NCI-H524 treated with DMSO at 0.1 percent for 48 hours (cell line): Measurements from ENCODE around the gene USP10.
"Not testable (repeated sequence)": the region's sequence is repeated elsewhere in the genome, so short reads cannot be mapped to it uniquely, and the experiment has no call there.

Source experiments
- DNase-seq: peaks from one replicate; lab custom pipeline; 2025; lab: John Stamatoyannopoulos, UW

The USP10 gene

DNA sequence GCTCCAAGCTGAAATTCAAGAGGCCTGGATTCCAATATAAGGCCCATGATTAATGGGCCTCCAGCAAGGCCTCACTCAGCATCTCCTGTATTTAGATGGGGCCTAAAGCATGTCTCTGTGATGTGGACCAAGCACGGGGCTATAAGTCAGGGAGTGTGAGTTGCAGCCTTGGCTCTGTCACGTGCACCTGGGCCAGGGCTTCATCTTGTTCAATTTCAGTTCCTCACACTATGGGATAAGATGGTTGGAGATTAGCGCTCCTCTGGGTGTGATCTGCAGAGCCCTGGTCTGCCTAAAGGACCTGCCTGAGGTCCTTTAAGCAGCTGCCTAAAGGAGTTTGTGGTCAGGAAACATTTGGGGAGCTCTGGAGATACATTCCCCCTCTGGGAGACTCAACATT lies 26.2 kb upstream of the USP10 start:
- no peak for DNase-seq

DNA sequence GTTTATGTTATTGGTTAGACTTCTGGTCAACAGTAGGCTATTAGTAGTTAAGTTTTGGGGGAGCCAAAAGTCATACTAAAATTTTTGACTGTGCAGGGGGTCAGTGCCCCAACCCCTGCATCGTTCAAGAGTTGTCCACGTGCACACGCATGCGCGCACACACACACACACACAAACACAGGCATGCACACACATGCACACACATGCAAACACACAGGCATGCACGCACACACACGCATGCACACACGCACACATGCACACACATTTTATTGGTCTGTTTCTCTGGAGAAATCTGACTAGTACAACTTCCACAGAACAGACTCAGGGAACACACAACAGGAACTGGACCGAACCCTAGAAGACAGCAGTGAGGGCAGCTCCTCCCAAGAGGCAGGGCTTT lies 24.4 kb upstream of the USP10 start:
- DNase-seq, result no peak

DNA sequence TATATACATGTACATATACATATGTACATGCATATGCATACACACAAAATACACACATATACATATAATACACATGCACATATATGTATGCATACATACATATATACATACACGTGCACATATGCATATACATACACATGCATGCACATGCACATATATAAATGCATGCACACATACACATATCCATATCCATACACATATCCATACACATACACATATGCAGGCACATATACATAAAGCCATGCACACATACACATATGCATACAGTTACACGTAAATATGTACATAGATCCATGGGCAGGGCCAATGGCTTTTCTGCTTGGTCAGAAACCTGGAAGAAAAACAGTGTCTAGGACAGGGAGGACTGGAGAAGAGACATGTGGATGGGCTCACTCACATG lies 23.9 kb upstream of the USP10 start:
- no peak for DNase-seq

DNA sequence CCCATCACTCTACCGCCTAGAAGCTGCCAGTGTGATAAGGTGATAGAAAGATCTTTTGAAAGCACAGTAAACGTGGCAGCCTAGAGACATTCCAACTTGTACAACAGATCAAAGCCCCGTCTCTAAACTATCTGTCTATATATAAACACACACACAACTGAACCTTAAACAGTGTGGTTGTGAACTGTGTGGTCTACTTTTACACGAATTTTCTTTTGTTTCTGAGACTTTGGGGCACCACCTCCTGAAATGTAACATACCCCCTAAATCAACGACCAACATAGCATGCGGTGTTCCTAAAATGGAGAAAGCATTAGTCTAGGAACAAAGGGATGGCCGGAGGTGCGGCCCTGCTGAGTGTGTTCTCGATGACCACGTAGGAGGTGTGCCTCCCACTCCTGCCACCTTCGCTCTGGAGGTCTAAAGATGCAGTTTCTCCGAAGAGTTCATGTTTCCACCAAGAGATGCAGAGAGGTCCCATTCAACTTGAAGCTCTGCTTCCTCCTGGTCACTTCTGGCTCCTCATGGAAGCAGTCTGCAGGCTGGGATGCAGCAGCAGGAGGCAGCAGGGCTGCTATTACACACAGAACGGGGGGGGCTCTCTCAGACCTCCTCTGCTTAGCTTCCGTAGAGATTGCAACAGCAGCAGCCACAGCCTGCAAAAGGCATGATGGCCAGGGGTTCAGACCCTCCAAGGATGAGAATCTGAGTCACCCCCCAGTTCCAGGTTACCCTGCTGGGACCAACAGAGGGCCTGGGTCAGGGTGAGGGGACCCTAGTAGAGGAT lies 22.6 kb upstream of the USP10 start:
- DNase-seq, result no peak

DNA sequence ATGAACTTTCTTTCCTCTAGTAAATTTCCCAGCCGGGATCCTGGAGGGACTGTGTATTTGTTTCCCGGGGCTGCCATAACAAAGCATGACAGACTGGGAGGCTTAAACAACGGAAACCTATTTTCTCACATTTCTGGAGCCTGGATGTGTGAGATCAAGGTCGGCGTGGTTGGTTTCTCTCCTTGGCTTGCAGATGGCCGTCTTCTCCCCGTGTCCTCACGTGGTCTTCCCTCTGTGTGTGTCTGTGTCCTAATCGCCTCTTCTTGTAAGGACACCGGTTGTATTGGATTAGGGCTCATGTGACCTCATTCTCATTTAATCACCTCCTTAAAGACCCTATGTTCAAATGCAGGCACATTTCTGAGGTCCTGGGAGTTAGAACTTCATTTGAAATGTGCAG lies 22.0 kb upstream of the USP10 start:
- DNase-seq, result peak; percentile 68

DNA sequence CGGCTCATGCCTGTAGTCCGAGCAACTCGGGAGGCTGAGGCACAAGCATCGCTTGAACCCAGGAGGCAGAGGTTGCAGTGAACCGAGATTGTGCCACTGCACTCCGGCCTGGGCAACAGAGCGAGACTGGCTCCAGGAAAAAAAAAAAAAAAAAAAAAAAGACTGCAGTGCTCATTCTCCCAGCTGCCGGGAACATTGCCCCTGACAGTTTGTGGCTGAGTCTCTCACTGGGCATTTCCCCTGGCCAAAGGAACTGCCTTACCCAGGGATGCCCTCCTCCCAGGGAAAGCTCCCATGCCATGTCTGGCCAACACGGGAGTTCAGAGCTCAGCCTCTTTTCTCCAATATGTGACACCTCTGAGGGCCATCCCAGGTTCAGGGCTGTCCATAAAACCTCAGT lies 21.3 kb upstream of the USP10 start:
- no peak for DNase-seq

DNA sequence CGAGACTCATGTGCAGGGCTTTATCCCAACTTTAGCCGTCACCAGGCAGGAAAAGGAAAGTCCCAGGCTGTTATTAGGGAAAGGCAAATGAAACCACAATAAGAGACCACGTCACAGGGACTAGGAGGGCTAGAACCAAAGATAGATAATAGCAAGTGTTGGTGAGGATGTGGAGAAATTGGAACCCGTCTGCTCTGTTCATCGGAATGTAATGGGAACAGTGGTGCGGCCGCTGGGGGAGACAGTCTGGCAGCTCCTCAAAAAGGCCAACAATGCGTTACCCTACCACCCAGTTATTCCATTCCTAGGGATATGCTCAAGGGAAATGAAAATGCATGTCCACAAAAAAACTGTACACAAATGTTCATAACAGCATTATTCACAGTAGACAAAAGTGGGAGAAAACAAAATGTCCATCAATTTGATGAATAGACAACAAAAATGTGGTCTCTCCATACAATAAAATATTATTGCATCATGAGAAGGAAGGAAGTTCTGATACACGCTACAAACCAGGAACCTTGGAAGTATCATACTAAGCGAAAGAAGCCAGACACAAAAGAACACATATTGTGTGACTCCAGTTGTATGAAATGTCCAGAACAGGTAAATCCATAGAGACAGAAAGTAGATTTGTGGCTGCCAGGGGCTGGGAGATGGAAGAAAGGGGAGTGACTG lies 19.5 kb upstream of the USP10 start:
- no peak for DNase-seq

DNA sequence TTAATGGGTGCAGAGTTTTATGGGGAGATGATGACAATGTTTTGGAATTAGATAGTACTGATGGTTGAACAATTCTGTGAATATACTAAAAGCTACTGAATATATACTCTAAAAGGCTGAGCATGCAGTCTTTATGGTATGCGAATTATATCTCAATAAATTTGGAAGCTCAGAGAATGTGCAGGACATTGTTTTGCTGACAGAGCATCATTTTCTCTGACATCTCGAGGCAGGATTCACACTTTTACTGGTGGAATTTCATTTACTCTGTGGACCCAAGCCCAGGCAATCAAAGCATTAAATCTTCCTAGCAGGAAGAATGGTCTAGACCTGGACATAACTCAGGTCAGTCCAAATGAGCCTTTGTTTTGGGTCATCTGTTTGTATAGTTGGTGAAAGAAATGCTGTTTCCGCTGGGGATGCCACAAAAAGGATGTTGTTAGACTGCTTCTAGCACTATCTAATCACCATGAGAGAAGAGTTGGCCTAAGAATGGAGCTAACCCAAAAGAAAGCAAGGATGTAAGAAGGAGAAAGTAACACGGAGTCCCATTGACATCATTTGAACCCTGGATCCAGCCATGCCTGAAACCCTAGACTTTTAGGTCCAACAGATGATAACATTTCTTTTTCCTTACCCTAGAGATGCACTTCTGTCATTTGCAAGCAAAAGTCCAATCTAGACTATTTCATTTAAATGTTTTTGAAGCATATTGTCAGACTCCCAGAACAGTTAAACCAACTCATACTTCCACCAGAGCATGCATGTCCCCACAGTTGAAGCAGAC lies 18.8 kb upstream of the USP10 start:
- DNase-seq, result no peak

DNA sequence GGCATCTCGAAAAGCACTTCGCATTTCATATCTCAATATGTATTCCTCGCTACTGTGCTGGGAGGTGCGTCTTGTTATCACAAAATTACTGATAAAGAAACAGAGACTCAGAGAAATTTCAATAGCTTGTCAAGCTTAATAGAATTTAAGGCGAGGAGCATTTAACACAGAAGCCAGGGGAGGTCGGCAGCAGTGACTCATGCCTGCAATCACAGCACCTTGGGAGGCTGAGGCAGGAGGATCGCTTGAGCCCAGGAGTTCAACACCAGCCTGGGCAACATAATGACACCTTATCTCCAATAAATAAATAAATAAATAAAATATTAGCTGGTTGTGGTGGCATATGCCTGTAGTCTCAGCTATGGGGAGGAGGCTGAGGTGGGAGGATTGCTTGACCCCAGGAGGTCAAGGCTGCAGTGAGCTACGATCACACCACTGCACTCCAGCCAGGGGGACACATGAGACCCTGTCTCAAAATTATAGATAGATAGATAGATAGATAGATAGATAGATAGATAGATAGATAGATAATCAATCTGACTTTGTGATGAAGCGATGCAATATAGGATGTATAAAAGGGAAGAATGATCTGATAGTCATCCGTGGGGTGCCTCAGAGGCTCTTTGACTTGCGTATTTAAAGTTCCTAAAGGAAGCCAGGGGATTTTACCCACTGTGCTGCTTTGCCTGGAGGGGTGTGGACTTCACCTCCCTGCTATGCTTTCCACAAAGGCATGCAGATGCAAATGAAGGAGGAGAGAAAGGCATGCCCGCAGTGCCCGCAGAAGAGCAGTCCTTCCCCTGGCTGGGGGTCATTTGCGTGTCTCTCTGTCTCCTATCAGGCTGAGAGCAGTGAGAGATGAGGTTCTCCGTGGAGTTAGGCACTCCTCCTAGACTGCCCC lies 15.9 kb upstream of the USP10 start:
- no peak for DNase-seq

DNA sequence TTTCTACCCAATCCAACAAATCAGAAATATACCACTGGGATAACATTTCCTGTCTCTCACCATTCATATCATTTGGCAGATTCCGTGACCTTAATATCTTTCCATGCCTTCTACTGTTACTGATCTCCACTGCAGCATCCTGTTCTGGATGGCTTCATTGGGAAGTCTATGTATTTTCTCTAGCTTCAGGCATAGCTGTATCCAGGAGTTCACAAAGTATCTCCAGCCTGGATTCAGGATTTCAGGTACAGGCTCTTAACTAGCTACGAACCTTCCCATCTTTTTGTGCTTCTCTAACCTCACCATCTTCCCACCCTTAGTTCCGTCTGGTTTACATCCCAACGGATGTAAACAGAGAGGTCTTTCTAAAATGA lies 15.2 kb upstream of the USP10 start:
- DNase-seq, result no peak

DNA sequence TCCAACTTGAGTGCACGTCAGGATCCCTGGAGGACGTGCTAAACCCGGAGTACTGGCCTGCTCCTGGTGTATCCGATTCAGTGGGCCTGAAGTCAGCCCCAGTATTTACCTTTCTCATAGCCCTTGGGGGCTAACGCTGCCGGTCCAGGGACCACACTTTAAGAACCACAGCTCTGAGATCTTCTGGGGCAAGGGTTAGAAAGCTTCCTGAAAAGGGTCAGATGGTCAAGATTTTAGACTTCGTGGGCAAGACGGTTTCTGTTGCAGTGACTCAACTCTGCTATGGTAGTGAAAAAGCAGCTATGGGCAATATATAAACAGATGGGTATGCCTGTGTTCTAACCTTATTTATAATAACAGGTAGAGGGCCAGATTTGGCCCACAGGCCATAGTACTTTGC lies 14.6 kb upstream of the USP10 start:
- no peak for DNase-seq

DNA sequence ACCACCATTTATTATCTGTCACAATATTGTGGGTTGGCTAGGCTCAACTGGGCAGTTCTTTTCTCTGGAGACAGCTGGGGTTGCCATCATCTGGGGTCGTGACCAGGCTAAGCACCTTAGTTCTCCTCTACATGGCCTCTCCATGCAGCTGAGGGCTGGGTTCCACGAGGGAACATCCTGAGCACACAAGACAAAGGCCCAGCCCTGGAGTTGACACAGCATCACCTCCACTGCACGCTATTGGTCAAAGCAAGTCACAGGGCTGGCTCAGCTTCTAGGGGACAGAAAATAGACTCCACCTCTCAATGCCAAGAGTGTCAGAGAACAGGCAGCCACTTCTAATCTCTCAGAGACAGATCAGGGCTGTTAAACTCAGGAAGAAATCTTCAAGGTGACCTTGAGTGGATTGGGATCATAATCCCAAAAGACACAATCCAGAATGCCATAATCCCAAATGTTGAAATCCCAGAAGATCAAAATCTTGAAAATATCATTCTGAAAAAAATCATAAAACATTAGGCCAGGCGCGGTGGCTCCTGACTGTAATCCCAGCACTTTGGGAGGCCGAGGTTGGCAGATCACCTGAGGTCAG lies 13.0 kb upstream of the USP10 start:
- DNase-seq, result no peak

DNA sequence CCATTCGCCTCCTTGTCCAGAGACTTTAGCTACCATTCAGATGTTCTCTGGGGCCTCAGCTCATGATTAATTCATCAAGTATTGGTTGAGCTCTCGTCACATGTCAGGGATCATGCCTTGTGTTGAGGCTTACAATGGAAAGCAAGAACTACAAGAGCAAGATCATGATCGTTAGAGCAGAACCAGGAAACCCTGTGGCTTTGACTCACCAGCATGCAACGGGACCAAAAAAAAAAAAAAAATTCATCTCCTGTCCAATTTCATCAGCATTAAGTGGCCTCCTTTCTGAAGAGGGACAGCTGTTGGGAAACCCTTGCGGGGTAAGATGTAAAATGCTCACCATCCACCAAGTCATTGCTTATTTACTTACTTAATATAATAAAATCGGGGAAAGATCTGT lies 12.1 kb upstream of the USP10 start:
- DNase-seq, result no peak

DNA sequence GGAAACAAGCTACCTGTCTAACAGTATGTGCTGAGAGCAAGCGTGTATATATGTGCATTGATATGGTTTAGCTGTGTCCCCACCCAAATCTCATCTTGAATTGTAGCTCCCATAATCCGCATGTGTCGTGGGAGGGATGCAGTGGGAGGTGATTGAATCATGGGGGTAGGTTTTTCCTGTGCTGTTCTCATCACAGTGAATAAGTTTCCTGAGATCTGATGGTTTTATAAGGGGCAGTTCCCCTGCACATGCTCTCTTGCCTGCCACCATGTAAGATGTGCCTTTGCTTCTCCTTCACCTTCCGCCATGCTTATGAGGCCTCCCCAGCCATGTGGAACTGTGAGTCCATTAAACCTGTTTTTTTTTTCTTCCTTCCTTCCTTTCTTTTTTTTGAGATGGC lies 11.6 kb upstream of the USP10 start:
- not testable (repeated sequence) for DNase-seq

DNA sequence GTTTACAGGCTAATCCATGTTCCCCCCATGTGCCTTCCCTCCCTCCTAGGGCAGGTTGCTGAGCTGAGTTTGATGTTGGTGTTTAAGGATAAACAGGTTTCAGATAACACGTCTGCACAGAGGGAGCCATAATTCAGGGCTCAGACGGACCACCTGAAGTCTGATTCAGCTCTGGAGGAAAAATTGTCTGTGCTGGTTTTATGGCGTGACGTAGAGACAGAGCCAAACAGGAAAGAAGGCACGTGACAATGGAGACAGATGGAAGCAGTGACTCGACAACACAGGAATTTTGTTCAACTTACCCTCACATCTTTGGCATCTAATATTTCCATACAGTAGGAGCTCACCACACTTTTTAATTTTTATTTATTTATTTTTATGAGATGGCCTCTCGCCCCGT lies 10.7 kb upstream of the USP10 start:
- no peak for DNase-seq

DNA sequence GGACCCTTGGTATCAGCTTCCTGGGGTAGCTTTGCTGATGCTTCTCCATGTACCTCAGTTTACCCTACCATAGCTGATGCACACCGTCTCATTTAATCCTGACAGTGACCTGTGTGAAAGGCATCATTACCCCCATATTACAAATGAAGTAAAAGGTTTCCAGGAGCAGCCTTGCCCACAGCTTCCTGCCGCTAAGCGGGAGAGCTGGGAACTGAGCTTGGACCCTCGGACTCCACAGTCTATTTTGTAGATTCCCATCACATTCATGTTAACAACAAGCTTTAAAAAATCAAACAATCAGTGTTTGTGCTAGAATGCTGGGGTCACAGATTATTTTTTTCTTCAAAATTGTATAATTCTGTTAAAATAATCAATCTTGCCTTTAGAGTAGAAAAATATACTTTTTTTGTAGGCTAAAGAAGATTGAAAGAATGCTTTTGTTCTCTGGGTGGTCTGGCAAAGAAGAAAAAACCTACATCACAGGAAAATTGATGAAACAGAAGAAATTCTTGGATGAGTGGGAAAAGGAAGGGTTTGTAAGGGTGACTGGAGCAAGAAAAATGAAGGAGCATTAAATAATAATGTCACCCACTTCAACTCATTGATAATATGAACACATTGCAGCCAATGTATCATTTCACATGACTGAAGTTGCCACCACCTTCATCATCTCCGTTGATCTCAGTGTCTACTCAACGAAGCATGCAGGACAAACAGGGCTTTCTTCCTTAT lies 9.5 kb upstream of the USP10 start:
- DNase-seq, result no peak

DNA sequence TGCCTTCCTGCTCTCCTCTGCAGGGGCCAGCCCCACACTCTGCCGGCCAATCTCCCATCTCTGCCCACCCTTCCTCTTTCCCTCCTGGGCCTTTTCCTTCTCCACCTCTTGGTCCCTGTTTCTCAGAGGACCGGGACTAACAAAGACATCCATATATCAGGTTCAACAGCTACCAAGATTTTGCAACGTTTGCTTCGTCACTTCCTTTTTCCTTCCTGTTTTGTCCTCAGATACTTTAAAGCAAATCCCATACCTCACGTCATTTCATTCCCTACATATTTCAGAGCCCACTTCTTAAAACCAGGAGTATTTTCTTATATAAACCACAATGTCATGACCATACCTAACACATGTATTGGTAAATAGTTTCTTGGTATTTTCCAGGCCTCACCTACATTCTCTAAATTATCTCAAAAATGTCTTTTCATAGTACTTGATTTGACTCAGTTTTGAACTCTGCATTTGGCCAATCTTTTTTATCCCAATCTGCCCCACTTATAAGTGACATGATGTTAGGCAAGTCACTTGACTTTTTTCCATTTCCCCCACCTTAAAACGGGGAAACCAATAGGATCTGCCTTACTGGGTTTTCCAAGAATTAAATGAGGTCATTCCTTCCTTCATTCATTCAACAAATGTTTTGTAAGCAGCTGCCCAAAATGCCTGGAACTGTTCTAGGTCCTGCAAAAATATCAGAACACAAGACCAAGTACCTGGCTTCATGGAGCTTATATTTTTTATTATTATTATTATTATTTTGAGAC lies 7.2 kb upstream of the USP10 start:
- no peak for DNase-seq

DNA sequence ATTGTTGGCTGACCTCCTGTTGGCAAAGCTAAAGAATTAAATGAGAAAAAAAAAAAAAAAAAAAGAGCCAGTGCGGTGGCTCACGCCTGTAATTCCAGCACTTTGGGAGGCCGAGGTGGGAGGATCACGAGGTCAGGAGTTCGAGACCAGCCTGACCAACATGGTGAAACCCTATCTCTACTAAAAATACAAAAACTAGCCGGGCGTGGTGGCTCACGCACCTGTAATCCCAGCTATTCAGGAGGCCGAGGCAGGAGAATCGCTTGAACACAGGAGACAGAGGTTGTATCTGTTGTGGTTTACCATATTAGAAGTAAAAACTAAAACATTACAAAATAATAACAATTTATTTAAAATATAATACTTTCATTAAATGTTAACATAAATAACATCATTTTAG lies 5.9 kb upstream of the USP10 start:
- DNase-seq, result not testable (repeated sequence)

DNA sequence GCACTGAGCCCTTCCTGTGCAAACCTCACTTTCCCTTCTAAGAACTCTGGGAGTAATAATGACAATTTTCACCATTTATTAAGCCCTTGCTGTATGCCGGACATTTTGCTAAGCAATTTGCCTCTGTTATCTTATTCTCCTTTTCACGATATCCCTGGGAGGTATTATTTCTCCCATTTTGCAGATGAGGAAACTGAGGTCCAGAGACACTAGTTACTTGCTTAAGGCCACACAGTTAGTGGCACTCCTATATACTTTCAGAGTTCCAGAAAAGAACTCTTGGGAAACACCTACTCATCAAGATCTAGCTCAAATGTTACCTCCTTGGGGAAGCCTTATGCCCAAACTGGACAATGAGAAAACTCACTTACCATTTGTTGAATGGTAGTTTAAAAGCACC lies 4.8 kb upstream of the USP10 start:
- DNase-seq, result no peak

DNA sequence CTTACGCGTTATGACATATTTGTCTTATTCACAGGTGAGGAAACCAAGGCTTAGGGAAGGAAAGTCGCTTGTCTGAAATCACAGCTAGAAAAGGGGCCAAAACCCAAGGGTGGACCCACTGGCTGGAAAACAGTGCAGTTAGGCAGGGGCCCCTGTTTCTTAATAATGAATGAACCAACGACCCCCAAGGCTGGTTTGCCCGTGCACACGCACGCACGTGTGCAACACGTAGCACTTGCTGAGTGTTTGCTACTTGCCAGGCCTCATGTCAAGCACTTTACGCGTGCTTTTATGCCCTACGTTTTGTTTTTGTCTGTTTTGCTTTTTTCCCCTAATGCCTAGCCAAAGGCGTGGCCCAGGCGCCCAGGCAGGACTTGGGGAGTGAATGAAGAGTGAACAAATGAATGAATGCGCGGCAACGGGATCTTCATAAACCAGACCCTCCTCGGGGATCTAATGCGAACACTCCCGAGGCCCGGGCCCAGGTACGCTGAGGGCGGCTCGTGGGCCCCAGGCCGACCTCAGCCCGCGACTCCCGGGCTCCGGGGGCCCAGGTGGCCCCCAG lies 571 bp upstream of the USP10 start:
- no peak for DNase-seq
